Ishikawa (cell line): ENCODE results near the gene RAB1B.

Experiments
- CEBPB ChIP-seq: IDR thresholded peaks from 2 replicates; pipeline ENCODE4 v1.6.1; 2012
- CREB1 ChIP-seq: IDR thresholded peaks from 2 replicates; pipeline ENCODE4 v1.6.1; 2012; ENCODE audit warnings: low read depth
- EGR1 ChIP-seq: IDR thresholded peaks from 2 replicates; pipeline ENCODE4 v1.6.1; 2012
- EP300 ChIP-seq: IDR thresholded peaks from 2 replicates; pipeline ENCODE4 v1.6.1; 2012; ENCODE audit warnings: borderline replicate concordance
- FOXM1 ChIP-seq: IDR thresholded peaks from 2 replicates; pipeline ENCODE4 v1.6.1; 2012; ENCODE audit warnings: low read depth, borderline replicate concordance
- NFIC ChIP-seq: IDR thresholded peaks from 2 replicates; pipeline ENCODE4 v1.6.1; 2012
- RAD21 ChIP-seq: IDR thresholded peaks from 2 replicates; pipeline ENCODE4 v1.6.1; 2012; ENCODE audit warnings: low read depth
- TAF1 ChIP-seq: IDR thresholded peaks from 2 replicates; pipeline ENCODE4 v1.6.1; 2012; ENCODE audit warnings: low read depth, mild to moderate bottlenecking
- TCF12 ChIP-seq: IDR thresholded peaks from 2 replicates; pipeline ENCODE4 v1.6.1; 2012; ENCODE audit warnings: low read depth
- TEAD4 ChIP-seq: IDR thresholded peaks from 2 replicates; pipeline ENCODE4 v1.6.1; 2012
- YY1 ChIP-seq: IDR thresholded peaks from 2 replicates; pipeline ENCODE4 v1.6.1; 2012; ENCODE audit warnings: low read depth
- ZBTB7A ChIP-seq: IDR thresholded peaks from 2 replicates; pipeline ENCODE4 v1.6.1; 2012; ENCODE audit warnings: low read depth
- TF ChIP-seq, protein P1 (sequence below): IDR thresholded peaks from 2 replicates; pipeline ENCODE4 v1.6.1; 2012
- TF ChIP-seq, protein P2 (sequence below): IDR thresholded peaks from 2 replicates; pipeline ENCODE4 v1.6.1; 2012; ENCODE audit warnings: low read depth, mild to moderate bottlenecking
- TF ChIP-seq, protein P3 (sequence below): IDR thresholded peaks from 2 replicates; pipeline ENCODE4 v1.6.1; 2012

Gene RAB1B

DNA sequence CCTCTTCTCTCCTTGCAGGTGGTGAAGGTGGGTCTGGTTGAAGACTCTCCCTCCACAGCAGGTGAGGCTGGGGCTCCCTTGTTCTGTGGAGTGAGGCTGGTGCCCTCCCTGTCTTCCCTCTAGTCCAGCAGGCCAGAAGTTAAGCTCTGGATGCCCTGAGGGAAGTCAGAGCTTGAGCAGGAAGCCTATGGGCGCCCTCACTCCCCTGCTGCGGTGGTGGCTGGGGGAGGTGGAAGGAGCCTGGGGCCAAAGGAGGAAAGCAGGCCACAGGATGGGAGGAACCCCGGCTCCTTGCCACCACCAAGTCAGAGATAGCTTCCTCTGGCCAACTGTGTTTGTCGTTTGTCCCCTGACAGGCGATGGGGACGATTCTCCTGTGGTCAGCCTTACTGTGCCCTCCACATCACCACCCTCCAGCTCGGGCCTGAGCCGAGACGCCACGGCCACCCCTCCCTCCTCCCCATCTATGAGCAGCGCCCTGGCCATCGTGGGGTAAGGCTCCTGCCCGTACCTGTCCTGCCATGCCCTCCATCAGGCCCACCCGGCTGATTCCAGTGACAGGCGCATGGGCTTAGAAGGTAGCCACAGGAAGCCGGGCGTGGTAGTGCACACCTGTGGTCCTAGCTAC lies 29.5 kb upstream of the RAB1B start:
- no peak for TF ChIP-seq CREB1
- TF ChIP-seq, protein P1, sequence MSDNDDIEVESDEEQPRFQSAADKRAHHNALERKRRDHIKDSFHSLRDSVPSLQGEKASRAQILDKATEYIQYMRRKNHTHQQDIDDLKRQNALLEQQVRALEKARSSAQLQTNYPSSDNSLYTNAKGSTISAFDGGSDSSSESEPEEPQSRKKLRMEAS = no peak
- no peak for TF ChIP-seq EGR1
- TF ChIP-seq, protein P2, sequence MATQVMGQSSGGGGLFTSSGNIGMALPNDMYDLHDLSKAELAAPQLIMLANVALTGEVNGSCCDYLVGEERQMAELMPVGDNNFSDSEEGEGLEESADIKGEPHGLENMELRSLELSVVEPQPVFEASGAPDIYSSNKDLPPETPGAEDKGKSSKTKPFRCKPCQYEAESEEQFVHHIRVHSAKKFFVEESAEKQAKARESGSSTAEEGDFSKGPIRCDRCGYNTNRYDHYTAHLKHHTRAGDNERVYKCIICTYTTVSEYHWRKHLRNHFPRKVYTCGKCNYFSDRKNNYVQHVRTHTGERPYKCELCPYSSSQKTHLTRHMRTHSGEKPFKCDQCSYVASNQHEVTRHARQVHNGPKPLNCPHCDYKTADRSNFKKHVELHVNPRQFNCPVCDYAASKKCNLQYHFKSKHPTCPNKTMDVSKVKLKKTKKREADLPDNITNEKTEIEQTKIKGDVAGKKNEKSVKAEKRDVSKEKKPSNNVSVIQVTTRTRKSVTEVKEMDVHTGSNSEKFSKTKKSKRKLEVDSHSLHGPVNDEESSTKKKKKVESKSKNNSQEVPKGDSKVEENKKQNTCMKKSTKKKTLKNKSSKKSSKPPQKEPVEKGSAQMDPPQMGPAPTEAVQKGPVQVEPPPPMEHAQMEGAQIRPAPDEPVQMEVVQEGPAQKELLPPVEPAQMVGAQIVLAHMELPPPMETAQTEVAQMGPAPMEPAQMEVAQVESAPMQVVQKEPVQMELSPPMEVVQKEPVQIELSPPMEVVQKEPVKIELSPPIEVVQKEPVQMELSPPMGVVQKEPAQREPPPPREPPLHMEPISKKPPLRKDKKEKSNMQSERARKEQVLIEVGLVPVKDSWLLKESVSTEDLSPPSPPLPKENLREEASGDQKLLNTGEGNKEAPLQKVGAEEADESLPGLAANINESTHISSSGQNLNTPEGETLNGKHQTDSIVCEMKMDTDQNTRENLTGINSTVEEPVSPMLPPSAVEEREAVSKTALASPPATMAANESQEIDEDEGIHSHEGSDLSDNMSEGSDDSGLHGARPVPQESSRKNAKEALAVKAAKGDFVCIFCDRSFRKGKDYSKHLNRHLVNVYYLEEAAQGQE = no peak
- TF ChIP-seq NFIC = no peak
- TF ChIP-seq, protein P3, sequence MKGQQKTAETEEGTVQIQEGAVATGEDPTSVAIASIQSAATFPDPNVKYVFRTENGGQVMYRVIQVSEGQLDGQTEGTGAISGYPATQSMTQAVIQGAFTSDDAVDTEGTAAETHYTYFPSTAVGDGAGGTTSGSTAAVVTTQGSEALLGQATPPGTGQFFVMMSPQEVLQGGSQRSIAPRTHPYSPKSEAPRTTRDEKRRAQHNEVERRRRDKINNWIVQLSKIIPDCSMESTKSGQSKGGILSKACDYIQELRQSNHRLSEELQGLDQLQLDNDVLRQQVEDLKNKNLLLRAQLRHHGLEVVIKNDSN = no peak
- TF ChIP-seq FOXM1 = no peak
- TF ChIP-seq EP300 = no peak
- no peak for TF ChIP-seq ZBTB7A
- no peak for TF ChIP-seq TEAD4
- no peak for TF ChIP-seq CEBPB
- TF ChIP-seq TCF12 = no peak
- TF ChIP-seq YY1 = no peak
- TF ChIP-seq TAF1 = no peak
- TF ChIP-seq RAD21 = no peak

DNA sequence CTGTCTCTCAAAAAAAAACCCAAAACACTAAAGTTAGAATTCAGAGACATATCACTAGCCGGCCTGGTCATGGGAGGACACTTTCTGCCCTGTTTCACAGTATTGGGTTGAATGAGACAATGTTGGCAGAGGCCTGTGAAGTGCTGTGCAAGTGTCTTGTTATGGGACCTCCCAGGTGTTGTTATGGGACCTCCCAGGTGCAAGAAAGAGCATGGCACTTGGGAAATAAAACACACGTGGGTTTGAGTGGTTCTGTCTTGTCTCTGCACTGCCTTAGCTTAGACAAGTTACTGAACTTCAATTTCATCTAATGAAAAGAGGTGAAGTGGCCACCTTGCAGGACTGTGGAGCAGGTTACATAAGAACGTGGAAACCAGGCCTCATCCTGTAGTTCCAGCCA lies 28.9 kb upstream of the RAB1B start:
- no peak for TF ChIP-seq NFIC
- no peak for TF ChIP-seq CREB1
- TF ChIP-seq EGR1 = no peak
- TF ChIP-seq CEBPB = no peak
- TF ChIP-seq, protein P1 = no peak
- no peak for TF ChIP-seq TAF1
- TF ChIP-seq EP300 = no peak
- TF ChIP-seq, protein P2 = no peak
- TF ChIP-seq TEAD4 = no peak
- TF ChIP-seq TCF12 = no peak
- TF ChIP-seq YY1 = no peak
- no peak for TF ChIP-seq FOXM1

DNA sequence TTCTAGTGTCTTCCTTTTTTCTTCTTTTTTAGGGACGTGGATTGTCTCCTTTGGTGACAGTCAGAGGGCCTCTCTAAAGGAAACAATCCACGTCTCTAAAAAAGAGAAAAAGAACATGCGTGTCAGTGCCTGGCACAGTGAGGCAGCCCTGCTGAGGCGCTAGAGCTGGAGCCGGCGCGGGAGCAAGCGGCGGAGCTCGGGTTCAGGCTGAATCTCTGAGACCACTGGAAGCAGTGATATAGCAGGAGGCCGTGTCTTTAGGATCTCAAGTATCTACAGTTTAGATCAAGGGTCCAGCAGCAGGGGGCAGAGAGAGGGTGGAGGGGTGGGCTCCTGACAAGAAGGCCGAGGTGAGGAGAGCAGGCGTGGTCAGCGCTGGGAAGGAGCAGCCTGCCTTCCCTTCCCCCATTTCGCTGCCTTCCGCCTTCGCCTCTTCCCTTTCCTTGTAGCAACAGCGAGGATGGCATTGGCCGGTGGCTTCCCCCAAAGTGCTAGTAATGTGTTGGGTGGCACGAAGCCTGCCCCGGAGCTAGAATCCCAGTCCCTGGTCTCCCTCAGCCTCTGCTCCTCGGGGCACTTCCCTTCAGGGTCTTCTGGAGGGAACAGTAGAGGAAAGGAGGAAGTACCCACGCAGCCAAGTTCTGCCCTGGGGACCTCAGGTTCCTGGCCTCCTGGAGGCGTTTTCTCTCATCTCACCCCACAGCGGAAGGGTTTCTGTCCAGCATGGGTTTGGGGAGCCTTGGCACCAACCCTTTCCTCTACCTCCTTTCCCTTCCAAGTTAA lies 28.2 kb upstream of the RAB1B start:
- TF ChIP-seq CREB1 (no peak), TAF1 (no peak), TCF12 (no peak), RAD21 (no peak), YY1 (no peak)
- TF ChIP-seq, protein P2 = no peak

DNA sequence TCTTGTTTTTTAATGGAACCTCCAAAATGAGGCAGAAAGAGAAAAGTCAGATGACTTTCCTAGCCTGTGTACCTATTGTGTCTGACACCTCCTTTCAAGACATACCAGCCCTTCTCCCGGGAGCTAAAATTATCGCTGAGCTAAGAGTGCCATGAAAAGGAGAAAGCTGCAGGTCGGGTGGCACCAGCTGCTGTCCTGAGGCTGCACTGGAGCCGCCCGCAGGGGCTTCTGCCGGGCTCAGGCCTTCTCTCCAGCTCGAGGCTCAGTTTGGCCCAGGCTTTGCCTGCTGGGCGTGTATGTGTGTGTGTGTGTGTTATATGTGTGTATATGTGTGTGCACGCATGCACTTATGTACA lies 27.7 kb upstream of the RAB1B start:
- TF ChIP-seq YY1 = no peak
- TF ChIP-seq, protein P1 = no peak
- no peak for TF ChIP-seq CREB1
- no peak for TF ChIP-seq EGR1
- TF ChIP-seq TEAD4 = no peak
- TF ChIP-seq NFIC = no peak
- TF ChIP-seq TCF12 = no peak
- TF ChIP-seq EP300 = no peak
